ENCODE data around the gene ANGPT4. TPM values are rescaled to one million over a fixed set of nuclear protein-coding genes. Genes with fewer than 3 reads are reported as not detected.
A peak's percentile ranks its signal among the peaks of the same experiment; 100 is the strongest.

Gene ANGPT4
- total RNA-seq, 1 donor, result not detected

GRCh38 chr20:871436-871835 is 44.7 kb downstream of the ANGPT4 start:
- TF ChIP-seq, protein P1, sequence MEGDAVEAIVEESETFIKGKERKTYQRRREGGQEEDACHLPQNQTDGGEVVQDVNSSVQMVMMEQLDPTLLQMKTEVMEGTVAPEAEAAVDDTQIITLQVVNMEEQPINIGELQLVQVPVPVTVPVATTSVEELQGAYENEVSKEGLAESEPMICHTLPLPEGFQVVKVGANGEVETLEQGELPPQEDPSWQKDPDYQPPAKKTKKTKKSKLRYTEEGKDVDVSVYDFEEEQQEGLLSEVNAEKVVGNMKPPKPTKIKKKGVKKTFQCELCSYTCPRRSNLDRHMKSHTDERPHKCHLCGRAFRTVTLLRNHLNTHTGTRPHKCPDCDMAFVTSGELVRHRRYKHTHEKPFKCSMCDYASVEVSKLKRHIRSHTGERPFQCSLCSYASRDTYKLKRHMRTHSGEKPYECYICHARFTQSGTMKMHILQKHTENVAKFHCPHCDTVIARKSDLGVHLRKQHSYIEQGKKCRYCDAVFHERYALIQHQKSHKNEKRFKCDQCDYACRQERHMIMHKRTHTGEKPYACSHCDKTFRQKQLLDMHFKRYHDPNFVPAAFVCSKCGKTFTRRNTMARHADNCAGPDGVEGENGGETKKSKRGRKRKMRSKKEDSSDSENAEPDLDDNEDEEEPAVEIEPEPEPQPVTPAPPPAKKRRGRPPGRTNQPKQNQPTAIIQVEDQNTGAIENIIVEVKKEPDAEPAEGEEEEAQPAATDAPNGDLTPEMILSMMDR (IDR thresholded peaks at IDR 0.05; ENCODE audit: insufficient read depth, low read length), result no peak
- H3K4me3 ChIP-seq (ENCODE audit: low read depth, low read length), result no peak overlapping the region
- no peak for DNase-seq (ENCODE audit: low read depth)

DNA sequence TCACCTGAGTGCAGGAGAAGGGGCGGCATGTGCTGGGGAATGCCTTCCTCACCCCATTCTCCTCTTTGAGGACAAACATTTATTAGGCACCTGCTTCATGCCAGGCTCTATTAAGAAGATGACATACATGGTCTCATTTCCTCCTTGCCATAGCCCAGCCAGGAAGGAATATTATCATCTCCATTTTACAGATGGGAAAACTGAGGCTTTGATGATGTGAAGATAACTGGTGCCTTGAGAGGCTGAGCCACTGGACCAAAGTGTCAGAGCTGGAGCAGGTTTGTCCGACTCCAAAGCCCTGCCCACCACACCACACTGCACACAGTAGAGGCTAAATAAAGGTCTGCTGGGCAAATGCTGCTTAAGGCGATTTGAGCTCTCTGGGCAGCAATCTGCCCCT is 45.4 kb downstream of the ANGPT4 start:
- H3K4me3 ChIP-seq (ENCODE audit: low read depth, low read length), result no peak overlapping the region
- TF ChIP-seq, protein P1 (IDR thresholded peaks at IDR 0.05; ENCODE audit: insufficient read depth, low read length), result no peak

GRCh38 chr20:869606-870005 is 46.5 kb downstream of the ANGPT4 start:
- TF ChIP-seq, protein P1 (IDR thresholded peaks at IDR 0.05; ENCODE audit: insufficient read depth, low read length), result no peak
- no peak for DNase-seq (ENCODE audit: low read depth)
- no peak overlapping the region for H3K4me3 ChIP-seq (ENCODE audit: low read depth, low read length)

More for the DNA sequence above, 45.4 kb downstream of the ANGPT4 start:
- no peak for DNase-seq (ENCODE audit: low read depth)

GRCh38 chr20:868279-868678 is 47.9 kb downstream of the ANGPT4 start:
- DNase-seq (ENCODE audit: low read depth), result no peak
- TF ChIP-seq, protein P1 (IDR thresholded peaks at IDR 0.05; ENCODE audit: insufficient read depth, low read length), result no peak
- H3K4me3 ChIP-seq (ENCODE audit: low read depth, low read length), result no peak overlapping the region

GRCh38 chr20:865440-865839 is 50.7 kb downstream of the ANGPT4 start:
- DNase-seq (ENCODE audit: low read depth), result no peak
- no peak overlapping the region for H3K4me3 ChIP-seq (ENCODE audit: low read depth, low read length)
- TF ChIP-seq, protein P1 (IDR thresholded peaks at IDR 0.05; ENCODE audit: insufficient read depth, low read length), result no peak

DNA sequence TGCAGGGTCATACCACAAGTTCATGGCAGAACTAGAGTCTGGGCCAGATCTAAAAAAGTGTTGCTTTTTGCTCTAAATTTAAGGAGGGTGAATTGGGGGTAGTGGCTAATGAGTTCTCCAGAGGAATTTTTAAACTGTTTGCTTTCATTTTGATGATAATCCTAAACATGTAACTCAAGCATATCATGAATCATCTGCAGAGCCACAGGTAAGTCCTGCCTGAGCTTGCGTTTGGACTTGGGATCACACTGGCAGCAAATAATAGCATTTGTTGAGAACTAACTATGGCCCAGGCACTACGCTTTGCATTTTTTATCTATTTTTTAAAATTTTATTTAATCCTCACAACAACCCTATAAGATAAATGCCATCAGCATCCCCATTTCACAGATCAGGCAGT is 55.2 kb downstream of the ANGPT4 start:
- no peak overlapping the region for H3K4me3 ChIP-seq (ENCODE audit: low read depth, low read length)
- TF ChIP-seq, protein P1 (IDR thresholded peaks at IDR 0.05; ENCODE audit: insufficient read depth, low read length), result no peak
- no peak for DNase-seq (ENCODE audit: low read depth)

GRCh38 chr20:859751-860231 is 56.3 kb downstream of the ANGPT4 start:
- TF ChIP-seq, protein P1 (IDR thresholded peaks at IDR 0.05; ENCODE audit: insufficient read depth, low read length), result peak; percentile 29
- no peak overlapping the region for H3K4me3 ChIP-seq (ENCODE audit: low read depth, low read length)
- no peak for DNase-seq (ENCODE audit: low read depth)
